HG03025 (cell line): Measurements from ENCODE around the gene MAP3K20.
"Not testable (repeated sequence)": the region's sequence is repeated elsewhere in the genome, so short reads cannot be mapped to it uniquely, and the experiment has no call there.

ENCODE experiments used
- ATAC-seq: cut with Tn5 transposase; IDR thresholded peaks from one replicate; pipeline ENCODE4 v1.9.1; 2021; ENCODE audit warnings: mild to moderate bottlenecking, moderate library complexity; ENCODE audit not compliant: unreplicated experiment, low FRiP score

MAP3K20 gene

GRCh38 chr2:173151671-173152401, 76.2 kb downstream of the MAP3K20 start:
- ATAC-seq, result no peak

GRCh38 chr2:173153301-173153885, 77.7 kb downstream of the MAP3K20 start:
- ATAC-seq, result no peak

GRCh38 chr2:173157676-173158293, 82.1 kb downstream of the MAP3K20 start:
- ATAC-seq, result no peak

- no peak for ATAC-seq
Observed at GRCh38 chr2:173159791-173160463, 84.3 kb downstream of the MAP3K20 start.

GRCh38 chr2:173160618-173161017, 85.0 kb downstream of the MAP3K20 start:
- ATAC-seq, result no peak

GRCh38 chr2:173161040-173161439, 85.4 kb downstream of the MAP3K20 start:
- no peak for ATAC-seq

- no peak for ATAC-seq
Observed at GRCh38 chr2:173161507-173161906, 85.9 kb downstream of the MAP3K20 start.

- ATAC-seq, result not testable (repeated sequence)
Observed at GRCh38 chr2:173163357-173163756, 87.7 kb downstream of the MAP3K20 start.

GRCh38 chr2:173164396-173164795, 88.8 kb downstream of the MAP3K20 start:
- no peak for ATAC-seq

- no peak for ATAC-seq
Observed at GRCh38 chr2:173165443-173166238, 90.0 kb downstream of the MAP3K20 start.

- no peak for ATAC-seq
Observed at GRCh38 chr2:173171321-173171720, 95.7 kb downstream of the MAP3K20 start.

- no peak for ATAC-seq
Observed at GRCh38 chr2:173171924-173172643, 96.4 kb downstream of the MAP3K20 start.

GRCh38 chr2:173174339-173174738, 98.7 kb downstream of the MAP3K20 start:
- not testable (repeated sequence) for ATAC-seq

GRCh38 chr2:173175222-173175621, 99.6 kb downstream of the MAP3K20 start:
- ATAC-seq, result no peak

GRCh38 chr2:173181982-173182381, 106.3 kb downstream of the MAP3K20 start:
- ATAC-seq, result no peak

GRCh38 chr2:173184031-173185004, 108.7 kb downstream of the MAP3K20 start:
- ATAC-seq, result no peak

- ATAC-seq, result no peak
Observed at GRCh38 chr2:173185437-173185836, 109.8 kb downstream of the MAP3K20 start.

GRCh38 chr2:173187941-173188788, 112.5 kb downstream of the MAP3K20 start:
- no peak for ATAC-seq
